Stimulated activated CD4-positive, alpha-beta T cell treated with anti-CD3 and anti-CD28 coated beads, Interleukin-4, amount 100 ng/mL, for 24 hours (primary cell): ENCODE results near the gene IGF2BP2.

ENCODE experiments used
- DNase-seq: peaks from one replicate; pipeline ENCODE4 v3.0.0-alpha.2; 2020

Gene IGF2BP2

DNA sequence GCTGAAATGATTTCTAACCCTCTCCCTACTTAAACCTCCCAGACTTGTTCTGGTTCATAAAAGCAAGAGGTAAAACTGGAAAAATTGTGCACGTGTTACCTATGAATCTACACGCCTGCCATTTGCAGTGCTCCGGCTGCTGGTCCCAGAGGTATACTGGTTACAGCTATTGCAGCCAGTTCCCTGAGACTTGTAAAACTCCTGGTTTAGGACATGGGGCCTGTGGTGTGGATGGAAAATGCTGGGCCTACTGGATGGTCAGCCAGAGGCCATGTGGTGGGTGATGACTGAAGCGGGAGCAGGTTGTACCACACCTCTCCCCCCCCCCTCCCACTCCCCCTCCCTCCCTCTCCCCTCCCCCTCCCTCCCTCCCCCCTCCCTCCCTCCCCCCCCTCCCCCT is 193.7 kb downstream of the IGF2BP2 start:
- no peak for DNase-seq

DNA sequence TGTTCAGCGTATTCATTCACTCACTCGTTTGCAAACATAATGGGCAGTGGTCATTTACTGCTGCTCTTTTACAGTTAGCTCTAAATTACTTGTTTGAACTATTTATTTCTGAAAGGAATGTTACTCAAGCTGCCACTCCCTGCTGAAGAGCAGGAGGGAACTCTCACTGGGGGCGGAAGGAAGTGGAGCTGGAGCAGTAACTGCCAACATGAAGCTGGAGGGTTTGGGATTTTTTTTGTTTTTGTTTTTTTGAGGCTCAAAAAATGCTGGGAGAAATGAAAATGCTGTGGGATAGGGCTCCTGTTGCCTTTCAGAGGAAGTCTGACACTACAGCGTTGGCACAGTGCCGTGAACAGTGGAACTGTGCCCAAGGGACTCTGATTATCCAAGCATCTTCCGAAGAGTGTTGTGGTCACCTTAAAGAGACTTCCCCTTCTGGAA is 194.6 kb downstream of the IGF2BP2 start:
- DNase-seq: no peak

DNA sequence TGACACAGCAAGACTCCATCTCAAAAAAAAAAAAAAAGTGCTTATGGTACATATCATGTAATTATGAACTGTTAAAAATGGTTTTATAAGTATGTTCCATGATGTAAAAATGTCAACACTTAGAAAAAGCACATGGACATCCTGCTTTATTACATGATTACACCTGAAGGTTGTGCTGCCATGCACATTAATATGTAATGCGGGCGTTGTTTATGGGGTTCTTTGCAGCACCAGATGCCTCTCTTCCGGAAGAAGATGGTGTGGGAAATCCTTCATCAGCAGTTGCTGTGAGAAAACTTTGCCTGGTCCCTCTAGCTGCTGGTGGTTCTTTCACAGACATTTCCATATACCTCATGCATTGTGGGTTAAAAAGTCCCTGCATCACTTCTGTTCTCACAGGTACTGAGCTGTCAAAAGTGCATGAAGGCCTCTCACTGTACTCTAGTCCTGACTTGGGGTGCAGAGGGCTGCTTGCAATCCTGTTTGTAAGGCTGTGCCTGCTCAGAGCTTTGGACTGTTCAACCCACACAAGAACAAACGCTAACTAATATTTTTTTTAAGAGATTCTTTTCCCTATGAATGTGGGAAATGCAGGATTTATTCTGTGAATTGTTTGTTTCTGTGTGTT is 195.2 kb downstream of the IGF2BP2 start:
- no peak for DNase-seq

DNA sequence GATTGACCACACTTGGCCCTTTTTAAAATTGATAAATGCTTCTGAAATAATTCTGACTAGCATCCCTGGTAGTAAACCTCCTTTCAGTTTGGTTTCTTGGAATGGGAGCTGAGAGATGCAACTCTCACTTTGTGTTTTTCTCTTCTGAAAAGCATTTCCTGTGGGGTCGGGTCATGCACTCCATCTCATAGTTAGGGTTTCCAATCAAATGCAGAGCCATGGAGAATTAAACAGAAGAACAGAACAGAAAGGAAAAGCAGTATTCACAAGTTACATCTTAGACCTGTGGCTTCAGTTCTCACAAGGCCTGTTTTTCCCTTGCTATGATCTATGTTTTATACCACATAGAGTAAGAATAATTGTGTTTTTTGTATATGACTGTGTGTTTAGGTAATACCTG is 199.1 kb downstream of the IGF2BP2 start:
- no peak for DNase-seq

DNA sequence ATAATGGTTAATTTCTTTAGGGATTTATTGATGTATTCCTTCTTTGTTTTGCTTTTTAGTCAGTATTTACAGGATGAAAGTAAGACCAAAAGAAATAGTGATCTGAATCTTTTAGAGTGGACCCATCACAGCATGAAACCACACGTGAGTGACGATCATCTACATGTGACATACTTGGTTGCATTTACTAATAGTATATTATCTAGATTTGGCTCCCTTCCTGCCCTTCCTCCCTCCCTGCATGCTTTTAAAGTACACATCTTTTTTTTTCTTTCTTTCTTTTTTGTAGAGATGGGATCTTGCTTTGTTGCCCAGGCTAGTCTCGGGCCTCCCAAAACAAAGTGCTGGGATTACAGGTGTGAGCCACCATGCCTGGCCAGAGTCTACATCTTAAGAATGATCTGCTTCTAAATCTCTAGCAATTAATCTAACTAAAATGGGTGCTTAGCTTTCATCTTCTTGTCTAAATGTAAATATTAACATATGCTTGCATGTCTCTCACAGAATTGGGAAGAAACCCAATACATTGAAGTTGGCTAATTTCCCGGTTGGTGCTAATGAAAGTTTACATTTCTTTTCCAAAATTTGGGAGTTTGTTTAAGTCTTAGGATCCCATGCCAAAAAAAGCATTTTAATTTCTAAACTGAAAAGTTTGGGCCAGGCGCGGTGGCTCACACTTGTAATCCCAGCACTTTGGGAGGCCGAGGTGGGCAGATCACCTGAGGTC is 200.7 kb downstream of the IGF2BP2 start:
- no peak for DNase-seq

DNA sequence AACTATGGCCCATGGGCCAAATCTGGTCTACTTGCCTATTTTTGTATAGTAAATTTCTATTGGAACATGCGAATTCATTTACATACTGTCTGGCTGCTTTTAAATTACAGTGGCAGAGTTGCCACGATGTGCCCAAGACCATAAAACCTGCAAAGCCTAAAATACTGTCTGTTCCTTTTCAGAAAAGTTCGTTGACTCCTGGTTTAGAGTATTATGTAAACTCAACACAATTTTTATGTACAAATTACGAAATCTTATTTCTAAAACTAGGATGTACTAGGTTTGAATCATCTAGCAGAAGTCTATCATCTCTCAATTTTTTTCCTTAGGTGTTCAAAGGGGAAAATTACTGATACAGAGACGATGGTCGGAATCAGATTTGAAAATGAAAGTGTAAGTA is 211.8 kb downstream of the IGF2BP2 start:
- DNase-seq: no peak

DNA sequence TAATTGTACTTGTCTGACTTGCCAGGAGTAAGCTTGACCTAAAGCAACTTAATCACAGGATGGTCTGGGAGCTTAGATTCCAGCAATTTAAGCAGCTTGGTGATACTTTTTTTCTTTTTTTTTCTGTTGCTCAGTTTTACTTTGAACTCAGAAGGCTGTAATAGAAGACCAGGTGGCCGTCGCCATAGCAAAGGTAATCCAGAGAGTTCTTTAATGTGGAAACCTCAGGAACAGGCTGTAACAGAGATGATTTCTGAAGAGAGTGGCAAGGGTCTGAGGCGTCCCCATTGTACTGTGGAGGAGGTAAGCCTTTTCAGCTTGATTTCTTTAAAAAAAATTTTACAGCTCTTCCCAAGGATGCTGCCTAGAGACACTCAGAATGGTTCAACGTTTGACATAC is 218.6 kb downstream of the IGF2BP2 start:
- no peak for DNase-seq

DNA sequence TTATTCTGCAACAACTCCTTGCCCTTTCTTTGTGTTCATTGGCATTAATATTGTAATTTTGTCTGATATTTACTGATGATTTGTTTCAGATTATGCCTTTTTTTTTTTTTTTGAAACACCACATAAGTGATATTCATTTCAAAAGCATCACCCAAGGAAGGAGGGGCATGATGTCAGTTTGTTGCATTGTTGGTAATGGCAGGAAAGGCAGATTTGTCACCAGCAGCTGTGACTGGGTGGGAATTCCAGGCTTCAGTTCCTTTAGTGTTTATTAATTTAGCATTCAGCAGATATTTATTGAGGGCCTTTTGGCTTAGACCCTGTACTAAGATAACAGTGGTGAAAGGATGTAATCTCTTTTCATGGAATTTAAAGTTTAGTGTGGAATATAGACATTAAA is 219.3 kb downstream of the IGF2BP2 start:
- DNase-seq: no peak

DNA sequence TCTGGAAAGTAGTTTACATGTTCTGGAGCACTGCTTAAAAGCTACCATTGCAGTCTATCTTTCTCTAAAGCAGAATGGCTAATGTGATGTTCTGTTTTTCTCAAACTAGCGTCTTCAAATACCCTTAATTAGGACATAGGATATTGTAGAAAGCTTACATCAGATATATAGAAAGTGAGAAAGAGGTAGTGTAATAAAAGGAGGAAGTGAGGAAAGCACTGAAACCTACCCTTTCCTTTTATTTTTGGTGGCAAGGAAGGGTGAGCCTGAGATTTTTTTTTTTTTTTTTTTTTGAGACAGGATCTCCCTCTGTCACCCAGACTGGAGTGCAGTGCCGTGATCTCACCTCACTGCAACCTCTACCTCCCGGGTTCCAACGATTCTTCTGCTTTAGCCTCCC is 229.3 kb downstream of the IGF2BP2 start:
- DNase-seq: no peak

DNA sequence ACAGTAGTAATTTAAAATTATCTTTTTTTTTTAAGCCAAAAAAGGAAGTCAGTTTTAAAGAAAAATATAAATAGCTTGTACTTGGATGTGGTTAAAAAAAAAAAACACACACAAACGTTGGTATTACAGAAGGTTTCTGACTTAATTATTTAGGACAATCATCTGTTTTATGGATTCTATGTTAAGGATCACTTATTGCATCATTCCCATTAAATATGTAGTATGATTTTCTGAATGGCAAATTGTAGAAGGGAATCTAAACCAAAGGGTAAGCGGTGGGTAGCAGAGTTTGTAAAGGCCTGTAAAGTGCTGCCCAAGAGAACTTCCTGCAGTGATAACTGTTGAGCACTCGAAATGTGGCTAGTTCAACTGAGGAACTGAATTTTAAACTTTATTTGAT is 230.8 kb downstream of the IGF2BP2 start:
- no peak for DNase-seq
